Mucosa of stomach (tissue), 1 donor: ENCODE data around the gene NLRC4.
"Not testable (repeated sequence)": the region's sequence is repeated elsewhere in the genome, so short reads cannot be mapped to it uniquely, and the experiment has no call there.

Experiments
- H3K27me3 ChIP-seq: one replicate; pipeline ENCODE4 v1.7.0; 2013; ENCODE audit warnings: mild to moderate bottlenecking, low read length; ENCODE audit not compliant: control insufficient read depth, insufficient read depth
- H3K36me3 ChIP-seq: one replicate; pipeline ENCODE4 v1.7.0; 2013; ENCODE audit warnings: low read length; ENCODE audit not compliant: control insufficient read depth, insufficient read depth
- H3K4me1 ChIP-seq: one replicate; pipeline ENCODE4 v1.7.0; 2013; ENCODE audit warnings: mild to moderate bottlenecking, low read length; ENCODE audit not compliant: control insufficient read depth, insufficient read depth
- H3K4me3 ChIP-seq: one replicate; pipeline ENCODE4 v1.7.0; 2013; ENCODE audit warnings: low read length
- H3K9ac ChIP-seq: one replicate; pipeline ENCODE4 v1.7.0; 2013; ENCODE audit warnings: mild to moderate bottlenecking, low read length, moderate library complexity
- H3K9me3 ChIP-seq: one replicate; pipeline ENCODE4 v1.7.0; 2013; ENCODE audit warnings: mild to moderate bottlenecking, low read length, moderate library complexity; ENCODE audit not compliant: control insufficient read depth
- donor health status: Pancreatic carcinoma.

The NLRC4 gene

GRCh38 chr2:32237996-32238395 lies 26.7 kb downstream of the NLRC4 start:
- H3K36me3 ChIP-seq: no peaks in the 10 kb centered on the region
- no peaks in the 10 kb centered on the region for H3K4me1 ChIP-seq
- no peaks in the 10 kb centered on the region for H3K9me3 ChIP-seq
- no peak overlapping the region for H3K4me3 ChIP-seq
- H3K27me3 ChIP-seq: no peaks in the 10 kb centered on the region
- H3K9ac ChIP-seq: no peak overlapping the region

DNA sequence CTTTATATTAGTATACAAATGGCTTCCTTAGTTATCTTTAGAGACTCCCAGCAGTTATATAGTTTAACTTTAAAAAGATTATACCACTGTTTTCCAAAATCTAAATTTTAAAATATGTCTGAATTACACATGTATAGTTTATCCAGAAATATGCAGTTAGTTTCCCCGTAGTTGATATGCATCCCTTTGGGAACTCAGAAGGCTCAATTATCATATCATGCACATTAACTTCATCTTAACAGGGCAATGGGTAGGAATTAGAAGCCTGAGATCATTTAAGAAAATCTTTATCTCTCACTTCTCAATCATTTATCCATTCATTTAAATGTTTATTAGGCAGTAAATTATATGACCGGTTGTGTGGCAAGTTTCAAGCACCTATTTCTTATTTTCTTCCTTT lies 27.2 kb downstream of the NLRC4 start:
- no peaks in the 10 kb centered on the region for H3K4me1 ChIP-seq
- no peak overlapping the region for H3K9ac ChIP-seq
- H3K36me3 ChIP-seq: no peaks in the 10 kb centered on the region
- no peaks in the 10 kb centered on the region for H3K27me3 ChIP-seq
- no peaks in the 10 kb centered on the region for H3K9me3 ChIP-seq
- H3K4me3 ChIP-seq: no peak overlapping the region

GRCh38 chr2:32235315-32235714 lies 29.4 kb downstream of the NLRC4 start:
- no peaks in the 10 kb centered on the region for H3K27me3 ChIP-seq
- H3K4me3 ChIP-seq: no peak overlapping the region
- no peaks in the 10 kb centered on the region for H3K9me3 ChIP-seq
- no peaks in the 10 kb centered on the region for H3K4me1 ChIP-seq
- H3K36me3 ChIP-seq: no peaks in the 10 kb centered on the region
- no peak overlapping the region for H3K9ac ChIP-seq

- Histone ChIP-seq H3K27me3 (no peaks in the 10 kb centered on the region), H3K9ac (no peak overlapping the region), H3K9me3 (no peaks in the 10 kb centered on the region), H3K4me1 (peaks cover 10% of the 10 kb centered on the region), H3K4me3 (no peak overlapping the region), H3K36me3 (no peaks in the 10 kb centered on the region)
Measured at GRCh38 chr2:32231959-32232358, 32.7 kb downstream of the NLRC4 start.

- Histone ChIP-seq H3K36me3 (no peaks in the 10 kb centered on the region), H3K9ac (no peak overlapping the region), H3K4me3 (no peak overlapping the region), H3K27me3 (no peaks in the 10 kb centered on the region), H3K9me3 (no peaks in the 10 kb centered on the region), H3K4me1 (peaks cover 10% of the 10 kb centered on the region)
Measured at GRCh38 chr2:32229635-32230034, 35.1 kb downstream of the NLRC4 start.

DNA sequence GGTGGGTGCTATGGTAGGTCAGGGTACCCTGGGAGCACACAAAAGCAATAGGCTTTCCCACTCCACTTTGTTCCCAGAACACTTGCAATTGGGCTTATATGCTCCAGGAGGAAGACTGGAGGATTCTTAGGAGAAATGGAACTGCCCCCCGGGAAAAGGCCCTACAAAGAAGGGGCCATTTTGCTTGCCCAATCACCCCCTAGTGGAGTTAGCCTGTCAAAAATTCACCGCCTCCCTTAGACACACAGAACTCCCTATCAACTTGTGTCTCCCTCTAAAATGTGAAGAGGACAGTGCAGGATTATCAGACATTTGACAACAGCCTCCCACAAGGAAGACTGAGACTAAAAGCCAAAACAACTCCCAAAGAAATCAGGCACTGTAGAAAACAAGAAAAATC lies 36.5 kb downstream of the NLRC4 start:
- no peaks in the 10 kb centered on the region for H3K36me3 ChIP-seq
- H3K27me3 ChIP-seq: no peaks in the 10 kb centered on the region
- no peaks in the 10 kb centered on the region for H3K9me3 ChIP-seq
- H3K9ac ChIP-seq: no peak overlapping the region
- no peak overlapping the region for H3K4me3 ChIP-seq
- H3K4me1 ChIP-seq: peaks cover 10% of the 10 kb centered on the region

DNA sequence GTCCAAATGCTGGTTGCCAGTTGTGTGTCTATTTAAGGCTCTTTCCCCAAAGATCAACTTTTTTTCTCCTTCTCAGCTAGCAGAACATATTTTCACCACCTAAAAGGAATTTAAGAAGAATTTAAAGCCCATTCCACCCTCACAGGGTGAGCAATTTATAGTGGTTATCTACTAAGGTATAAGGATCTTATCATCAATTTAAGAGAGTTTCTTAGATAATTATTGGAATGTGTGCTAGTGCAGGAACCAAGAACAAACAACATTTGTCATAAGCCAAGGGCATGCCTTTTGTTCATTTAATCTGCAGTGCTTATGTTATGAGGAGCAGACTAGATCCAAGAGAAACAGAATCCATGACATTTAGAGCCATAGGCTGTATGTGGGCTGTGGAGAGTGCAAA lies 37.2 kb downstream of the NLRC4 start:
- H3K9ac ChIP-seq: no peak overlapping the region
- no peaks in the 10 kb centered on the region for H3K9me3 ChIP-seq
- H3K4me3 ChIP-seq: no peak overlapping the region
- H3K4me1 ChIP-seq: peaks cover 10% of the 10 kb centered on the region
- H3K36me3 ChIP-seq: no peaks in the 10 kb centered on the region
- no peaks in the 10 kb centered on the region for H3K27me3 ChIP-seq

- no peaks in the 10 kb centered on the region for H3K9me3 ChIP-seq
- H3K4me1 ChIP-seq: peaks cover 7% of the 10 kb centered on the region
- H3K9ac ChIP-seq: no peak overlapping the region
- H3K4me3 ChIP-seq: no peak overlapping the region
- no peaks in the 10 kb centered on the region for H3K36me3 ChIP-seq
- H3K27me3 ChIP-seq: no peaks in the 10 kb centered on the region
Measured at GRCh38 chr2:32222966-32223365, 41.7 kb downstream of the NLRC4 start.

DNA sequence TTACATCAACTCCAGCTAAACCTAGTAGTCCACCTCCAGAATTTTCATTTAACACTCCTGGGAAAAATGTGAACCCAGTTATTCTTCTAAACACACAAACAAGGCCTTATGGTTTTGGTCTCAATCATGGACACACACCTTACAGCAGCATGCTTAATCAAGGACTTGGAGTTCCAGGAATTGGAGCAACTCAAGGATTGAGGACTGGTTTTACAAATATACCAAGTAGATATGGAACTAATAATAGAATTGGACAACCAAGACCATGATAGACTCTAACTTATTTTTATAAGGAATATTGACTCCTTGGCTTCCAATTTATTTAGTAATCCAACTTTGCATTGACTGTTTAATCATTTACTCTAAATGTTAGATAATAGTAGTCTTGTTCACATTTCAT lies 44.2 kb downstream of the NLRC4 start:
- Histone ChIP-seq H3K27me3 (no peaks in the 10 kb centered on the region), H3K9ac (no peak overlapping the region), H3K4me1 (no peaks in the 10 kb centered on the region), H3K9me3 (no peaks in the 10 kb centered on the region), H3K4me3 (no peak overlapping the region), H3K36me3 (no peaks in the 10 kb centered on the region)

DNA sequence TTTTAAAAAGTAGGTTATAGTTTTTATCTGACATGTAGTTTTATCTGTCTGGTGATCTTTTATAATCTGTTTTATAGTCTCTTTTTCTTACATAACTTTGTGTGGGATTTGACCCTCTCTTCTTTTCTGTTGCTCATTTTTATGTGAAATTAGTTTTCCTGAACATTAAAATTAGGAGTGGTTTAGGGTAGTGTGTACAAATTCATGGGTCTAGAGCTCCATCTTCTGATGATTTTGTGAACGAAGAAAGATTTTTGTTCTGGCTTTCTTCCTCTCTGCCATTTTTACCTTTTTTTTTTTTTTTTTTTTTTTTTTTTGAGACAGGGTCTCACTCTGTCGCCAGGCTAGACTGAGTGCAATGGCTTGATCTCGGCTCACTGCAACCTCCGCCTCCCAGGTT lies 52.4 kb downstream of the NLRC4 start:
- H3K4me3 ChIP-seq: no peak overlapping the region
- H3K9me3 ChIP-seq: no peaks in the 10 kb centered on the region
- no peak overlapping the region for H3K9ac ChIP-seq
- no peaks in the 10 kb centered on the region for H3K27me3 ChIP-seq
- no peaks in the 10 kb centered on the region for H3K4me1 ChIP-seq
- no peaks in the 10 kb centered on the region for H3K36me3 ChIP-seq

GRCh38 chr2:32210767-32211408 lies 53.8 kb downstream of the NLRC4 start:
- Histone ChIP-seq H3K4me1 (no peaks in the 10 kb centered on the region), H3K36me3 (no peaks in the 10 kb centered on the region), H3K4me3 (no peak overlapping the region), H3K9ac (no peak overlapping the region), H3K9me3 (no peaks in the 10 kb centered on the region), H3K27me3 (no peaks in the 10 kb centered on the region)

- not testable (repeated sequence) for H3K27me3 ChIP-seq, H3K9me3 ChIP-seq, H3K4me3 ChIP-seq, H3K9ac ChIP-seq, H3K4me1 ChIP-seq, H3K36me3 ChIP-seq
Measured at GRCh38 chr2:32203428-32203827, 61.3 kb downstream of the NLRC4 start.

GRCh38 chr2:32200814-32201213 lies 63.9 kb downstream of the NLRC4 start:
- no peak overlapping the region for H3K9ac ChIP-seq
- no peaks in the 10 kb centered on the region for H3K36me3 ChIP-seq
- no peaks in the 10 kb centered on the region for H3K9me3 ChIP-seq
- H3K4me3 ChIP-seq: no peak overlapping the region
- H3K27me3 ChIP-seq: no peaks in the 10 kb centered on the region
- H3K4me1 ChIP-seq: no peaks in the 10 kb centered on the region
